Germinal center (tissue), 1 donor: ENCODE results near the gene ADNP.
A peak's percentile ranks its signal among the peaks of the same experiment; 100 is the strongest.
"Not testable (repeated sequence)": the region's sequence is repeated elsewhere in the genome, so short reads cannot be mapped to it uniquely, and the experiment has no call there.

ENCODE experiments used
- DNase-seq: peaks from one replicate; pipeline ENCODE4 v3.0.0; 2012; ENCODE audit warnings: mixed read lengths, low spot score

Gene ADNP

GRCh38 chr20:50931306-50932015 is at the start of gene ADNP:
Gene ADNP, minus strand, starts transcription at chr20:50931437. Its CDS starts 27,441 bp downstream, at chr20:50903996.
- DNase-seq: peak; percentile 76

GRCh38 chr20:50980071-50980681 is 48.9 kb upstream of the ADNP start:
- no peak for DNase-seq

GRCh38 chr20:50978533-50978932 is 47.3 kb upstream of the ADNP start:
- DNase-seq: not testable (repeated sequence)

GRCh38 chr20:50977066-50978021 is 46.1 kb upstream of the ADNP start:
- DNase-seq: no peak

- DNase-seq: no peak
Observed at GRCh38 chr20:50975701-50976330, 44.6 kb upstream of the ADNP start.

- no peak for DNase-seq
Observed at GRCh38 chr20:50969912-50970311, 38.7 kb upstream of the ADNP start.

- DNase-seq: no peak
Observed at GRCh38 chr20:50969435-50969834, 38.2 kb upstream of the ADNP start.

GRCh38 chr20:50968289-50968688 is 37.1 kb upstream of the ADNP start:
- DNase-seq: no peak

- DNase-seq: no peak
Observed at GRCh38 chr20:50967586-50967985, 36.3 kb upstream of the ADNP start.

GRCh38 chr20:50959543-50960126 is 28.4 kb upstream of the ADNP start:
- DNase-seq: no peak

GRCh38 chr20:50958615-50959542 is 27.6 kb upstream of the ADNP start, which contains the start of gene MOCS3:
Gene MOCS3, plus strand, starts transcription at chr20:50958818. Its CDS starts 25 bp downstream, at chr20:50958843.
- peak; percentile 77 for DNase-seq

- DNase-seq: peak; percentile 84
Observed at GRCh38 chr20:50957798-50958614, 26.8 kb upstream of the ADNP start, which contains the start of gene DPM1. Gene DPM1, minus strand, starts transcription at chr20:50958532. Its CDS starts 9 bp downstream, at chr20:50958523.

- DNase-seq: no peak
Observed at GRCh38 chr20:50957276-50957675, 26.0 kb upstream of the ADNP start.

- no peak for DNase-seq
Observed at GRCh38 chr20:50953821-50954220, 22.6 kb upstream of the ADNP start.

- no peak for DNase-seq
Observed at GRCh38 chr20:50953196-50953595, 22.0 kb upstream of the ADNP start.

- no peak for DNase-seq
Observed at GRCh38 chr20:50948132-50948785, 17.0 kb upstream of the ADNP start.

GRCh38 chr20:50943069-50943468 is 11.8 kb upstream of the ADNP start:
- DNase-seq: no peak

GRCh38 chr20:50933589-50933988 is 2.4 kb upstream of the ADNP start:
- DNase-seq: no peak

- no peak for DNase-seq
Observed at GRCh38 chr20:50932691-50933280, 1.5 kb upstream of the ADNP start.
